Measurements from ENCODE around the gene CLEC4E. TPM values are rescaled to one million over a fixed set of nuclear protein-coding genes. Genes with fewer than 3 reads are reported as not detected.
"Not testable (repeated sequence)": the region's sequence is repeated elsewhere in the genome, so short reads cannot be mapped to it uniquely, and the experiment has no call there.

CLEC4E gene
- total RNA-seq, 1 donor from 2014 or later: not detected

DNA sequence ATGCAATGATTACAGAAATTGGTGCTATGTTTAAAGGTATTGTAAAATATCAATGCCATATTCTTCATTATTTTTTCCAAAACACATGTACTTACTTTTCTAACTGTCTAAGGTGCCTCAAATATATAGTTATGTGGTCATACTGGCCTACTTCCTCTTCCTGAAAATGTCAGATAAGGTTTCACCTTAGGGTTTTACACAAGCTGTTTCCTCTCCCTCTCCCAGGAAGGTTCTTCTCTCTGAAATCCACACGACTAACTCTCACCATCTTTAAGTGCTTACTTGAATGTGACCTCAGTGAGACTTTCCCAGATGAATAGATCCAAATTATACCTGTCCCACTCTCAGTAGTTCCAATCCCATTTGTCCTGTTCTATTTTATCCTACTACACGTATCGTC lies 39.0 kb downstream of the CLEC4E start:
- Mint-ChIP-seq H3K9me3 (no peaks in the 10 kb centered on the region), H3K27ac (no peak overlapping the region), H3K27me3 (peaks cover 10% of the 10 kb centered on the region), H3K36me3 (no peaks in the 10 kb centered on the region), H3K4me1 (ENCODE audit: unreplicated experiment) (no peaks in the 10 kb centered on the region), H3K4me3 (no peak overlapping the region)
- TF ChIP-seq, protein P1, sequence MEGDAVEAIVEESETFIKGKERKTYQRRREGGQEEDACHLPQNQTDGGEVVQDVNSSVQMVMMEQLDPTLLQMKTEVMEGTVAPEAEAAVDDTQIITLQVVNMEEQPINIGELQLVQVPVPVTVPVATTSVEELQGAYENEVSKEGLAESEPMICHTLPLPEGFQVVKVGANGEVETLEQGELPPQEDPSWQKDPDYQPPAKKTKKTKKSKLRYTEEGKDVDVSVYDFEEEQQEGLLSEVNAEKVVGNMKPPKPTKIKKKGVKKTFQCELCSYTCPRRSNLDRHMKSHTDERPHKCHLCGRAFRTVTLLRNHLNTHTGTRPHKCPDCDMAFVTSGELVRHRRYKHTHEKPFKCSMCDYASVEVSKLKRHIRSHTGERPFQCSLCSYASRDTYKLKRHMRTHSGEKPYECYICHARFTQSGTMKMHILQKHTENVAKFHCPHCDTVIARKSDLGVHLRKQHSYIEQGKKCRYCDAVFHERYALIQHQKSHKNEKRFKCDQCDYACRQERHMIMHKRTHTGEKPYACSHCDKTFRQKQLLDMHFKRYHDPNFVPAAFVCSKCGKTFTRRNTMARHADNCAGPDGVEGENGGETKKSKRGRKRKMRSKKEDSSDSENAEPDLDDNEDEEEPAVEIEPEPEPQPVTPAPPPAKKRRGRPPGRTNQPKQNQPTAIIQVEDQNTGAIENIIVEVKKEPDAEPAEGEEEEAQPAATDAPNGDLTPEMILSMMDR (conservative IDR thresholded peaks at IDR 0.05): no peak
- DNase-seq (ENCODE audit: extremely low spot score, unreplicated experiment): no peak

DNA sequence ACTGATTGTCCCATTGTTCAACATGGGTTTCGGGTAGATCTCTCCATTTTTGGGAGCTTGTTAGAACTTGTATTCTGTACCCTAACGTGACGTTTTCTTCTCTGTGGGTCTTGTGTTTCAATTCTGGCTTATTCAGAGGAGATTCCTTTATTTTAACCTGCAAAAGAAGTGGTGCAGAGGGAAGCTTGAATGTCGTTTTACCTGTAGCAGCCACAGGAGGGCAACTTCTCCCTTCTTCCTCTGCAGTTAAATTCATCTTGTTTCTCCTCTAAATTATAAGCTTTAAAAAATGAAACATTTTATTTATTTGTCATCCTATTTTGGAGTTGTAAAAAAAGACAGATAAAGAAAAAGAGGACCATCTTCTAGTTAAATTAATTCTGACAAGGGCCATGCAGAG lies 41.1 kb downstream of the CLEC4E start:
- Mint-ChIP-seq H3K36me3 (no peaks in the 10 kb centered on the region), H3K9me3 (no peaks in the 10 kb centered on the region), H3K27me3 (peaks cover 14% of the 10 kb centered on the region), H3K4me1 (ENCODE audit: unreplicated experiment) (no peaks in the 10 kb centered on the region), H3K27ac (no peak overlapping the region), H3K4me3 (no peak overlapping the region)
- TF ChIP-seq, protein P1 (conservative IDR thresholded peaks at IDR 0.05): no peak
- DNase-seq (ENCODE audit: extremely low spot score, unreplicated experiment): no peak

DNA sequence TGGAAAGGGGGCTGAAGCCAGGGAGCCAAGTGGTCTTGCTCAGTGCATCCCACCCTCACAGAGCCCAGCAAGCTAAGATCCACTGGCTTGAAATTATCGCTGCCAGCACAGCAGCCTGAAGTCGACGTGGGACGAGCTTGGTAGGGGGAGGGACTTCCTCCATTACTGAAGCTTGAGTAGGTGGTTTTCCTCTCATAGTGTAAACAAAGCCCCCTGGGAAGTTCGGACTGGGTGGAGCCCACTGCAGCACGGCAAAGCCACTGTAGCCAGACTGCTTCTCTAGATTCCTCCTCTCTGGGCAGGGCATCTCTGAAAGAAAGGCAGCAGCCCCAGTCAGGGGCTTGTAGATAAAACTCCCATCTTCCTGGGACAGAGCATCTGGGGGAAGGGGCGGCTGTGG lies 44.6 kb downstream of the CLEC4E start:
- not testable (repeated sequence) for H3K9me3 Mint-ChIP-seq; DNase-seq (ENCODE audit: extremely low spot score, unreplicated experiment); H3K4me3 Mint-ChIP-seq; H3K4me1 Mint-ChIP-seq (ENCODE audit: unreplicated experiment); H3K36me3 Mint-ChIP-seq; H3K27ac Mint-ChIP-seq
- H3K27me3 Mint-ChIP-seq: peaks cover 18% of the 10 kb centered on the region

DNA sequence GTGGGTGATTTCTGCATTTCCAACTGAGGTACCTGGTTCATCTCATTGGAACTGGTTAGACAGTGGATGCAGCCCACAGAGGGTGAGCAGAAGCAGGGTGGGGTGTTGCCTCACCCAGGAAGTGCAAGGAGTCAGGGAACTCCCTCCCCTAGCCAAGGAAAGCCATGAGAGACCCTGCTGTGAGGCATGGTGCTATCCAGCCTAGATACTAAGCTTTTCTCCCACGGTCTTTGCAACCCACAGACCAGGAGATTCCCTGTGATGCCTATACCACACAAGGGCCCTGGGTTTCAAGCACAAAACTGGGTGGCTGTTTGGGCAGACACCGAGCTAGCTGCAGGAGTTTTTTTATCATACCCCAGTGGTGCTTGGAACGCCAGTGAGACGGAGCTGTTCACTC lies 45.0 kb downstream of the CLEC4E start:
- H3K4me1 Mint-ChIP-seq (ENCODE audit: unreplicated experiment); H3K27ac Mint-ChIP-seq; DNase-seq (ENCODE audit: extremely low spot score, unreplicated experiment); H3K4me3 Mint-ChIP-seq; H3K36me3 Mint-ChIP-seq; H3K9me3 Mint-ChIP-seq: not testable (repeated sequence)
- peaks cover 18% of the 10 kb centered on the region for H3K27me3 Mint-ChIP-seq

DNA sequence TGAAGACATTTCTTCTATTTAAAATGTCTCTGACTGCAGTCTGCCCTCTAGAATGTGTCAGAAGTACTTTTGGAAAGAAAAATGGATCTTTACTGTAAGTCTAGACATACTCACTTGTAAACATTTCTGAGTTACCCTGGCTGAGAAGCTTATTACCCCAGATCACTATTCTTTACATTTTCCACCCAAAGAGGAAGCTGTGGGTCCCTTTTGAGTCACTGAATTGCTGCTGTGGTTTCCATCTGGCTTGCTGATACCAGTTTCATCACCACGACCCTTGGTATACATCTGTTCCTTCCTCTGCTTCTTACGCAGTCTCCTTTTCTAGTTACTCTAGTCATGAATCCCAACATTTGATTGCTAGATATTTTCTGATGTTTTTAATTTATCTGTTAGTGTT lies 47.6 kb downstream of the CLEC4E start:
- no peak for DNase-seq (ENCODE audit: extremely low spot score, unreplicated experiment)
- TF ChIP-seq, protein P1 (conservative IDR thresholded peaks at IDR 0.05): no peak
- H3K9me3 Mint-ChIP-seq: no peaks in the 10 kb centered on the region
- H3K27me3 Mint-ChIP-seq: peaks cover 11% of the 10 kb centered on the region
- no peaks in the 10 kb centered on the region for H3K36me3 Mint-ChIP-seq
- H3K4me3 Mint-ChIP-seq: no peak overlapping the region
- H3K4me1 Mint-ChIP-seq (ENCODE audit: unreplicated experiment): no peaks in the 10 kb centered on the region
- H3K27ac Mint-ChIP-seq: no peak overlapping the region

DNA sequence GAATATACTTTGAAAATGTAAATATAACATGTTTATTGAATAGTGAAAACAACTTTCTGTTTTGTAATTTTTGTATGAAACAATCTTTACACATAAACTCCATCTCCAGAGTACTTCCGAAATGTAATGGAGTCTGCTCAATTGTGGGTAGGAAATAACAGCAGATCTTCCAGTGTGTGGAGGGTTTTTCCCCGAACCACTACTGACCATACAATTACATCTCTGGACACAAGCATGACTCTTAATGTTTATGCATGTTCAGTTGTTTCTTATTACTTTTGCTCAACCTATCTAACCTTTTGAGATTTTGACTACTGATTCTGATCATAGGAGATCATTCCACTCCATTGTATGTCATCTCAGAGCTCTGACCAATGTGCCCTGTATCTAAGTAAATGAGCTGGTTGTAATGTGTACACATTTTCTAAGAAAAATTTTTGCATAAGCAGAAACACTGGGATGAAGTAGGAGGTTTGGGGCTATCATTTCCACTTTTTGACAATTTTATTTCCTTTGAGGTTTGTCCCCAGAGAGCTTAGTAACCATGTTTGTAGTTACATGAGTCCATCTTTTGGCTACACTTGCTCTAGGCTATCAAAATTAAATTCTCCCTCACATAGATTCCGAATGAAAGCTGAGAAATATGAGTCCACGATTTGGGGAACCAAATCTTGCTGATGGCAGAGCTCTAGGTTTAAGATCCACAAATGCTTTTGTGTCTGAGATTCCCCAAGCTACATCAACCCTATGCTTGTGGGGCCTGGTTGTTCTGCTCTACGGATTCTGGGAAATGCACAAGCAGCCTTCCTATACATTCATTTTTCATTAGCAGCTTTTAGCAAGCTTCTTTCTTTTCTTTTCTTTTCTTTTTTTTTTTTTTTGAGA lies 48.8 kb downstream of the CLEC4E start:
- DNase-seq (ENCODE audit: extremely low spot score, unreplicated experiment): no peak
- no peaks in the 10 kb centered on the region for H3K36me3 Mint-ChIP-seq
- H3K4me3 Mint-ChIP-seq: no peak overlapping the region
- H3K27ac Mint-ChIP-seq: no peak overlapping the region
- H3K27me3 Mint-ChIP-seq: peaks cover 11% of the 10 kb centered on the region
- H3K9me3 Mint-ChIP-seq: no peaks in the 10 kb centered on the region
- TF ChIP-seq, protein P1 (conservative IDR thresholded peaks at IDR 0.05): no peak
- H3K4me1 Mint-ChIP-seq (ENCODE audit: unreplicated experiment): no peaks in the 10 kb centered on the region

Other genes with a start within 250 kb of the CLEC4E start
- not detected in 2 replicates for gene CLEC6A, start 84.9 kb downstream of the CLEC4E start, total RNA-seq (ENCODE audit: low replicate concordance)
- gene CLEC4D, start 27.4 kb downstream of the CLEC4E start, total RNA-seq (ENCODE audit: low replicate concordance): not detected in 2 replicates
- gene AICDA, start 72.0 kb upstream of the CLEC4E start, total RNA-seq (ENCODE audit: low replicate concordance): 0.21 TPM in 1 of 2 replicates, not detected in the other
- gene MFAP5, start 121.9 kb upstream of the CLEC4E start, total RNA-seq (ENCODE audit: low replicate concordance): 1.4 and 11.5 TPM in 2 replicates
- 59.8 and 65.2 TPM in 2 replicates for gene RIMKLB, start 157.1 kb upstream of the CLEC4E start, total RNA-seq (ENCODE audit: low replicate concordance)

All from type B pancreatic cell (in vitro differentiated cells).